Ectodermal cell (in vitro differentiated cells): ENCODE data around the gene RAB1B.

Experiments
- H3K27ac ChIP-seq: 2 replicates; pipeline ENCODE4 v1.7.0; 2013; ENCODE audit warnings: mild to moderate bottlenecking, low read depth, low read length; ENCODE audit not compliant: insufficient read depth, poor library complexity, severe bottlenecking
- H3K27me3 ChIP-seq: 2 replicates; pipeline ENCODE4 v1.7.0; 2013; ENCODE audit warnings: mild to moderate bottlenecking, low read length; ENCODE audit not compliant: insufficient read depth, control insufficient read depth, poor library complexity, severe bottlenecking
- H3K36me3 ChIP-seq: one replicate; pipeline ENCODE4 v1.7.0; 2013; ENCODE audit warnings: low read length; ENCODE audit not compliant: control insufficient read depth, insufficient read depth
- H3K4me1 ChIP-seq: one replicate; pipeline ENCODE4 v1.7.0; 2013; ENCODE audit warnings: low read length; ENCODE audit not compliant: control insufficient read depth, insufficient read depth
- H3K4me3 ChIP-seq: 2 replicates; pipeline ENCODE4 v1.7.0; 2013; ENCODE audit warnings: low read depth, low read length, control low read depth; ENCODE audit not compliant: insufficient read depth
- H3K9me3 ChIP-seq: 2 replicates; pipeline ENCODE4 v1.7.0; 2013; ENCODE audit warnings: mild to moderate bottlenecking, low read length, moderate library complexity; ENCODE audit not compliant: control insufficient read depth
- WGBS, 2 experiments: methylation state at CpG; one replicate each; pipeline ENCODE4 v1.1.7; 2013; ENCODE audit warnings: missing lambda C conversion rate in 2 of 2; 5-methylcytosine and 5-hydroxymethylcytosine counted together

Gene RAB1B

GRCh38 chr11:66313321-66314185 lies 45.1 kb downstream of the RAB1B start:
- H3K9me3 ChIP-seq: no peaks in the 10 kb centered on the region
- peak overlapping the region; percentile 93 for H3K27ac ChIP-seq
- H3K36me3 ChIP-seq: no peaks in the 10 kb centered on the region
- peaks cover 17% of the 10 kb centered on the region for H3K27me3 ChIP-seq
- H3K4me1 ChIP-seq: peaks cover 34% of the 10 kb centered on the region
- peak overlapping the region; percentile 36 for H3K4me3 ChIP-seq
- 21 to 22% methylated on average over 38 of the region's 38 CpGs for WGBS, 2 experiments

GRCh38 chr11:66314186-66314501 lies 45.7 kb downstream of the RAB1B start:
- Histone ChIP-seq H3K36me3 (no peaks in the 10 kb centered on the region), H3K27me3 (peaks cover 17% of the 10 kb centered on the region), H3K9me3 (no peaks in the 10 kb centered on the region), H3K4me1 (peaks cover 34% of the 10 kb centered on the region), H3K27ac (no peak overlapping the region), H3K4me3 (no peak overlapping the region)
- WGBS, 2 experiments: 63 to 80% methylated on average over 1 of the region's 1 CpG

GRCh38 chr11:66314561-66315497 lies 46.4 kb downstream of the RAB1B start:
- Histone ChIP-seq H3K4me1 (peaks cover 34% of the 10 kb centered on the region), H3K4me3 (no peak overlapping the region), H3K9me3 (no peaks in the 10 kb centered on the region), H3K27me3 (peaks cover 17% of the 10 kb centered on the region), H3K27ac (no peak overlapping the region), H3K36me3 (no peaks in the 10 kb centered on the region)
- WGBS, 2 experiments: 94 to 96% methylated on average over 17 of the region's 17 CpGs

GRCh38 chr11:66315498-66315885 lies 47.1 kb downstream of the RAB1B start:
- peaks cover 17% of the 10 kb centered on the region for H3K27me3 ChIP-seq
- H3K36me3 ChIP-seq: no peaks in the 10 kb centered on the region
- no peak overlapping the region for H3K27ac ChIP-seq
- H3K9me3 ChIP-seq: no peaks in the 10 kb centered on the region
- peaks cover 34% of the 10 kb centered on the region for H3K4me1 ChIP-seq
- 94 to 96% methylated on average over 14 of the region's 14 CpGs for WGBS, 2 experiments
- no peak overlapping the region for H3K4me3 ChIP-seq

- Histone ChIP-seq H3K4me3 (no peak overlapping the region), H3K27ac (no peak overlapping the region), H3K9me3 (no peaks in the 10 kb centered on the region)
Measured at GRCh38 chr11:66315921-66316811, 47.7 kb downstream of the RAB1B start.

GRCh38 chr11:66316849-66317251 lies 48.4 kb downstream of the RAB1B start, which contains the start of gene CD248:
TSS of gene CD248 (minus strand) at chr11:66317044. CDS start at chr11:66317027, 17 bp downstream.
- Histone ChIP-seq H3K27ac (peak within 1 kb of the TSS; percentile 36), H3K36me3 (no peaks in the 10 kb centered on the region), H3K27me3 (peaks cover 11% of the 10 kb centered on the region), H3K4me3 (no peak within 1 kb of the TSS), H3K4me1 (peaks cover 34% of the 10 kb centered on the region), H3K9me3 (no peaks in the 10 kb centered on the region)
- WGBS, 2 experiments: 22 to 24% methylated on average over 29 of the region's 29 CpGs

More at GRCh38 chr11:66315921-66316811, 47.7 kb downstream of the RAB1B start:
- Histone ChIP-seq H3K4me1 (peaks cover 34% of the 10 kb centered on the region), H3K36me3 (no peaks in the 10 kb centered on the region), H3K27me3 (peaks cover 13% of the 10 kb centered on the region)
- WGBS, 2 experiments: 92% methylated on average over 52 of the region's 52 CpGs

GRCh38 chr11:66317322-66317722 lies 48.9 kb downstream of the RAB1B start:
- H3K27me3 ChIP-seq: peaks cover 11% of the 10 kb centered on the region
- H3K9me3 ChIP-seq: no peaks in the 10 kb centered on the region
- peaks cover 34% of the 10 kb centered on the region for H3K4me1 ChIP-seq
- WGBS, 2 experiments: 40% methylated on average over 14 of the region's 14 CpGs
- H3K36me3 ChIP-seq: no peaks in the 10 kb centered on the region
- peak overlapping the region; percentile 36 for H3K27ac ChIP-seq
- H3K4me3 ChIP-seq: no peak overlapping the region

GRCh38 chr11:66317723-66318599 lies 49.5 kb downstream of the RAB1B start:
- peaks cover 34% of the 10 kb centered on the region for H3K4me1 ChIP-seq
- no peak overlapping the region for H3K4me3 ChIP-seq
- no peaks in the 10 kb centered on the region for H3K9me3 ChIP-seq
- H3K27me3 ChIP-seq: peaks cover 11% of the 10 kb centered on the region
- WGBS, 2 experiments: 60 to 62% methylated on average over 14 to 15 of the region's 16 CpGs
- H3K36me3 ChIP-seq: no peaks in the 10 kb centered on the region
- H3K27ac ChIP-seq: peak overlapping the region; percentile 36

GRCh38 chr11:66318600-66318970 lies 50.1 kb downstream of the RAB1B start:
- Histone ChIP-seq H3K27ac (no peak overlapping the region), H3K9me3 (no peaks in the 10 kb centered on the region), H3K4me3 (no peak overlapping the region), H3K27me3 (peaks cover 9% of the 10 kb centered on the region), H3K4me1 (peaks cover 33% of the 10 kb centered on the region), H3K36me3 (no peaks in the 10 kb centered on the region)
- 88 to 90% methylated on average over 3 of the region's 3 CpGs for WGBS, 2 experiments
